ENCODE measurements around the gene HMSD. TPM values are rescaled to one million over a fixed set of nuclear protein-coding genes. Genes with fewer than 3 reads are reported as not detected.

HMSD gene
- total and polyA plus RNA-seq, 2 experiments from 2014 or later = 2.6 to 25.1 TPM

GRCh38 chr18:63908858-63909257 is 40.2 kb upstream of the HMSD start:
- H3K27me3 Mint-ChIP-seq (ENCODE audit: insufficient read depth, low read depth, poor library complexity) = no peaks in the 10 kb centered on the region
- Histone ChIP-seq H3K4me2 (no peak overlapping the region), H4K20me1 (replicated peaks; ENCODE audit: insufficient read depth) (no peaks in the 10 kb centered on the region), H3K79me2 (replicated peaks; ENCODE audit: insufficient read depth) (no peaks in the 10 kb centered on the region), H3K27ac (ENCODE audit: low read depth) (no peak overlapping the region), H3K36me3 (ENCODE audit: insufficient read depth) (no peaks in the 10 kb centered on the region), H3K4me3 (no peak overlapping the region), H2AFZ (peak overlapping the region; percentile 40; the same call in 1 of the 2 replicates), H3K27me3 (ENCODE audit: insufficient read depth) (no peaks in the 10 kb centered on the region), H3F3A (replicated peaks; ENCODE audit: low read depth) (no peaks in the 10 kb centered on the region), H3K9me2 (ENCODE audit: insufficient read depth) (peaks cover 10% of the 10 kb centered on the region; the same call in 1 of the 2 replicates), H3K4me1 (ENCODE audit: insufficient read depth) (peaks cover 11% of the 10 kb centered on the region)
- ATAC-seq (no peak), DNase-seq (ENCODE audit: low spot score) (no peak)
- H3K9me3 Mint-ChIP-seq = peaks cover 6% of the 10 kb centered on the region; the same call in 2 of the 3 replicates
- no peak overlapping the region for H3K4me3 Mint-ChIP-seq
- H3K4me1 Mint-ChIP-seq = peaks cover 11% of the 10 kb centered on the region; the same call in 2 of the 3 replicates
- peaks cover 5% of the 10 kb centered on the region; the same call in 1 of the 3 replicates for H3K36me3 Mint-ChIP-seq (ENCODE audit: low read depth)
- TF ChIP-seq EZH2phosphoT487 (IDR thresholded peaks at IDR 0.05; ENCODE audit: unreplicated experiment) (no peak), POLR2AphosphoS5 (IDR thresholded peaks at IDR 0.05; ENCODE audit: low read depth) (no peak), ZNF331 (CRISPR knock-in tag; IDR thresholded peaks at IDR 0.05; ENCODE audit: low read depth) (no peak), EZH2 (IDR thresholded peaks at IDR 0.05; ENCODE audit: low read depth, unreplicated experiment) (no peak), ETS1 (IDR thresholded peaks at IDR 0.05) (no peak), CREB1 (CRISPR knock-in tag; IDR thresholded peaks at IDR 0.05; ENCODE audit: low read depth) (no peak), STAT1 (IDR thresholded peaks at IDR 0.05; ENCODE audit: unreplicated experiment) (no peak)
- TF ChIP-seq, protein P1, sequence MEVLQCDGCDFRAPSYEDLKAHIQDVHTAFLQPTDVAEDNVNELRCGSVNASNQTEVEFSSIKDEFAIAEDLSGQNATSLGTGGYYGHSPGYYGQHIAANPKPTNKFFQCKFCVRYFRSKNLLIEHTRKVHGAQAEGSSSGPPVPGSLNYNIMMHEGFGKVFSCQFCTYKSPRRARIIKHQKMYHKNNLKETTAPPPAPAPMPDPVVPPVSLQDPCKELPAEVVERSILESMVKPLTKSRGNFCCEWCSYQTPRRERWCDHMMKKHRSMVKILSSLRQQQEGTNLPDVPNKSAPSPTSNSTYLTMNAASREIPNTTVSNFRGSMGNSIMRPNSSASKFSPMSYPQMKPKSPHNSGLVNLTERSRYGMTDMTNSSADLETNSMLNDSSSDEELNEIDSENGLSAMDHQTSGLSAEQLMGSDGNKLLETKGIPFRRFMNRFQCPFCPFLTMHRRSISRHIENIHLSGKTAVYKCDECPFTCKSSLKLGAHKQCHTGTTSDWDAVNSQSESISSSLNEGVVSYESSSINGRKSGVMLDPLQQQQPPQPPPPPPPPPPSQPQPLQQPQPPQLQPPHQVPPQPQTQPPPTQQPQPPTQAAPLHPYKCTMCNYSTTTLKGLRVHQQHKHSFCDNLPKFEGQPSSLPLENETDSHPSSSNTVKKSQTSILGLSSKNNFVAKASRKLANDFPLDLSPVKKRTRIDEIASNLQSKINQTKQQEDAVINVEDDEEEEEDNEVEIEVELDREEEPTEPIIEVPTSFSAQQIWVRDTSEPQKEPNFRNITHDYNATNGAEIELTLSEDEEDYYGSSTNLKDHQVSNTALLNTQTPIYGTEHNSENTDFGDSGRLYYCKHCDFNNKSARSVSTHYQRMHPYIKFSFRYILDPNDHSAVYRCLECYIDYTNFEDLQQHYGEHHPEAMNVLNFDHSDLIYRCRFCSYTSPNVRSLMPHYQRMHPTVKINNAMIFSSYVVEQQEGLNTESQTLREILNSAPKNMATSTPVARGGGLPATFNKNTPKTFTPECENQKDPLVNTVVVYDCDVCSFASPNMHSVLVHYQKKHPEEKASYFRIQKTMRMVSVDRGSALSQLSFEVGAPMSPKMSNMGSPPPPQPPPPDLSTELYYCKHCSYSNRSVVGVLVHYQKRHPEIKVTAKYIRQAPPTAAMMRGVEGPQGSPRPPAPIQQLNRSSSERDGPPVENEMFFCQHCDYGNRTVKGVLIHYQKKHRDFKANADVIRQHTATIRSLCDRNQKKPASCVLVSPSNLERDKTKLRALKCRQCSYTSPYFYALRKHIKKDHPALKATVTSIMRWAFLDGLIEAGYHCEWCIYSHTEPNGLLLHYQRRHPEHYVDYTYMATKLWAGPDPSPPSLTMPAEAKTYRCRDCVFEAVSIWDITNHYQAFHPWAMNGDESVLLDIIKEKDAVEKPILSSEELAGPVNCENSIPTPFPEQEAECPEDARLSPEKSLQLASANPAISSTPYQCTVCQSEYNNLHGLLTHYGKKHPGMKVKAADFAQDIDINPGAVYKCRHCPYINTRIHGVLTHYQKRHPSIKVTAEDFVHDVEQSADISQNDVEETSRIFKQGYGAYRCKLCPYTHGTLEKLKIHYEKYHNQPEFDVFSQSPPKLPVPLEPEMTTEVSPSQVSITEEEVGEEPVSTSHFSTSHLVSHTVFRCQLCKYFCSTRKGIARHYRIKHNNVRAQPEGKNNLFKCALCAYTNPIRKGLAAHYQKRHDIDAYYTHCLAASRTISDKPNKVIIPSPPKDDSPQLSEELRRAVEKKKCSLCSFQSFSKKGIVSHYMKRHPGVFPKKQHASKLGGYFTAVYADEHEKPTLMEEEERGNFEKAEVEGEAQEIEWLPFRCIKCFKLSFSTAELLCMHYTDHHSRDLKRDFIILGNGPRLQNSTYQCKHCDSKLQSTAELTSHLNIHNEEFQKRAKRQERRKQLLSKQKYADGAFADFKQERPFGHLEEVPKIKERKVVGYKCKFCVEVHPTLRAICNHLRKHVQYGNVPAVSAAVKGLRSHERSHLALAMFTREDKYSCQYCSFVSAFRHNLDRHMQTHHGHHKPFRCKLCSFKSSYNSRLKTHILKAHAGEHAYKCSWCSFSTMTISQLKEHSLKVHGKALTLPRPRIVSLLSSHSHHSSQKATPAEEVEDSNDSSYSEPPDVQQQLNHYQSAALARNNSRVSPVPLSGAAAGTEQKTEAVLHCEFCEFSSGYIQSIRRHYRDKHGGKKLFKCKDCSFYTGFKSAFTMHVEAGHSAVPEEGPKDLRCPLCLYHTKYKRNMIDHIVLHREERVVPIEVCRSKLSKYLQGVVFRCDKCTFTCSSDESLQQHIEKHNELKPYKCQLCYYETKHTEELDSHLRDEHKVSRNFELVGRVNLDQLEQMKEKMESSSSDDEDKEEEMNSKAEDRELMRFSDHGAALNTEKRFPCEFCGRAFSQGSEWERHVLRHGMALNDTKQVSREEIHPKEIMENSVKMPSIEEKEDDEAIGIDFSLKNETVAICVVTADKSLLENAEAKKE (CRISPR knock-in tag; IDR thresholded peaks at IDR 0.05) = no peak
- no peak overlapping the region for H3K27ac Mint-ChIP-seq
